Neural progenitor cell (in vitro differentiated cells): ENCODE data around the gene ERVFRD-1.

Experiments
- EZH2 ChIP-seq: fragments of 200-600 bp; sonication (generic); IDR thresholded peaks from 2 replicates; pipeline ENCODE4 v1.6.1; 2017; ENCODE audit warnings: antibody characterized with exemption, mild to moderate bottlenecking, moderate library complexity
- TF ChIP-seq, protein P1 (sequence below): fragments of 200-600 bp; sonication (generic); IDR thresholded peaks from 2 replicates; pipeline ENCODE4 v1.5.1; 2017; ENCODE audit warnings: antibody characterized with exemption, mild to moderate bottlenecking

DNA sequence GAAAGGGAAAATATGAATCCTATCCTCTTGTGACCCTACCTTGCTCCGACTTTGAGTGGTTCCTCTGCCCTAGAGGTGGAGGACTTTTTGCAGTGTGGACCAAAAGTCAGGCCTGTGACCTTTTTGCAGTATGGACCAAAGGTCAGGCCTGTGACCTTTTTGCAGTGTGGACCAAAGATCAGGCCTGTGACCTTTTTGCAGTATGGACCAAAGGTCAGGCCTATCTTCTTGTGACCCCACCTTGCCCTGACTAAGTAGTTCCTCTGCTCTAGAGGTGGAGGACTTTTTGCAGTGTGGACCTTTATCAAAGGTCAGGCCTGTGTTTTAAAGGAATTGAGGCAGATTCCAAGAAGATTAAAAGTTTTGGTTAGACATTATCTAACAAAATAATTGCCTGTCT is 10.9 kb upstream of the ERVFRD-1 start:
- TF ChIP-seq, protein P1, sequence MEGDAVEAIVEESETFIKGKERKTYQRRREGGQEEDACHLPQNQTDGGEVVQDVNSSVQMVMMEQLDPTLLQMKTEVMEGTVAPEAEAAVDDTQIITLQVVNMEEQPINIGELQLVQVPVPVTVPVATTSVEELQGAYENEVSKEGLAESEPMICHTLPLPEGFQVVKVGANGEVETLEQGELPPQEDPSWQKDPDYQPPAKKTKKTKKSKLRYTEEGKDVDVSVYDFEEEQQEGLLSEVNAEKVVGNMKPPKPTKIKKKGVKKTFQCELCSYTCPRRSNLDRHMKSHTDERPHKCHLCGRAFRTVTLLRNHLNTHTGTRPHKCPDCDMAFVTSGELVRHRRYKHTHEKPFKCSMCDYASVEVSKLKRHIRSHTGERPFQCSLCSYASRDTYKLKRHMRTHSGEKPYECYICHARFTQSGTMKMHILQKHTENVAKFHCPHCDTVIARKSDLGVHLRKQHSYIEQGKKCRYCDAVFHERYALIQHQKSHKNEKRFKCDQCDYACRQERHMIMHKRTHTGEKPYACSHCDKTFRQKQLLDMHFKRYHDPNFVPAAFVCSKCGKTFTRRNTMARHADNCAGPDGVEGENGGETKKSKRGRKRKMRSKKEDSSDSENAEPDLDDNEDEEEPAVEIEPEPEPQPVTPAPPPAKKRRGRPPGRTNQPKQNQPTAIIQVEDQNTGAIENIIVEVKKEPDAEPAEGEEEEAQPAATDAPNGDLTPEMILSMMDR = no peak
- no peak for TF ChIP-seq EZH2
